Measurements from ENCODE around the gene ESYT1.

GRCh38 chr12:56145217-56145616 is 17.1 kb downstream of the ESYT1 start:
- TF ChIP-seq, protein P1, sequence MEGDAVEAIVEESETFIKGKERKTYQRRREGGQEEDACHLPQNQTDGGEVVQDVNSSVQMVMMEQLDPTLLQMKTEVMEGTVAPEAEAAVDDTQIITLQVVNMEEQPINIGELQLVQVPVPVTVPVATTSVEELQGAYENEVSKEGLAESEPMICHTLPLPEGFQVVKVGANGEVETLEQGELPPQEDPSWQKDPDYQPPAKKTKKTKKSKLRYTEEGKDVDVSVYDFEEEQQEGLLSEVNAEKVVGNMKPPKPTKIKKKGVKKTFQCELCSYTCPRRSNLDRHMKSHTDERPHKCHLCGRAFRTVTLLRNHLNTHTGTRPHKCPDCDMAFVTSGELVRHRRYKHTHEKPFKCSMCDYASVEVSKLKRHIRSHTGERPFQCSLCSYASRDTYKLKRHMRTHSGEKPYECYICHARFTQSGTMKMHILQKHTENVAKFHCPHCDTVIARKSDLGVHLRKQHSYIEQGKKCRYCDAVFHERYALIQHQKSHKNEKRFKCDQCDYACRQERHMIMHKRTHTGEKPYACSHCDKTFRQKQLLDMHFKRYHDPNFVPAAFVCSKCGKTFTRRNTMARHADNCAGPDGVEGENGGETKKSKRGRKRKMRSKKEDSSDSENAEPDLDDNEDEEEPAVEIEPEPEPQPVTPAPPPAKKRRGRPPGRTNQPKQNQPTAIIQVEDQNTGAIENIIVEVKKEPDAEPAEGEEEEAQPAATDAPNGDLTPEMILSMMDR (IDR thresholded peaks at IDR 0.05): no peak
- no peak for TF ChIP-seq POLR2A (IDR thresholded peaks at IDR 0.05)

All from Peyer's patch (tissue), 4 donors.